ENCODE results near the gene EGFR. TPM values are rescaled to one million over a fixed set of nuclear protein-coding genes. Genes with fewer than 3 reads are reported as not detected.

Gene EGFR
- polyA plus RNA-seq, 1 of the 3 experiments (the other 2 are of a cell fraction) = 37.6 TPM

- WGBS (ENCODE audit: low lambda C conversion rate) = 31% methylated on average over 5 of the region's 6 CpGs
- ChIA-PET POLR2A (no interaction called here), CTCF (interaction anchor here (0.8 to 4.9 kb wide), 5 partner anchors 17 to 354 kb away, joined by 3 to 38 read pairs (median 4); no protein-coding TSS in a partner anchor)
- Histone ChIP-seq H3K4me3 (ENCODE audit: low read depth in 2 of 2, low read length in 1 of 2) (no peak overlapping the region), H3K9me2 (no peaks in the 10 kb centered on the region), H3K4me1 (ENCODE audit: control insufficient read depth in 1 of 2, insufficient read depth in 2 of 2, low read depth in 1 of 2, low read length in 1 of 2) (peaks cover 62 to 64% of the 10 kb centered on the region in 2 experiments), H3K9ac (peak overlapping the region; percentile 33; the same call in 1 of the 2 replicates), H3K36me3 (replicated peaks in 1 of 2; ENCODE audit: control insufficient read depth in 1 of 2, insufficient read depth in 2 of 2, low read length in 1 of 2) (peaks cover 0 to 6% of the 10 kb centered on the region in 2 experiments), H3K9me3 (no peaks in the 10 kb centered on the region), H3K4me2 (peak overlapping the region; percentile 53), H2AFZ (ENCODE audit: low read depth) (no peak overlapping the region), H3K27ac (ENCODE audit: low read depth in 2 of 2, low read length in 1 of 2) (peak overlapping the region; percentile 90 to 100), H3F3A (replicated peaks; ENCODE audit: insufficient read depth) (peaks cover 66% of the 10 kb centered on the region), H4K20me1 (ENCODE audit: insufficient read depth) (no peaks in the 10 kb centered on the region), H3K79me2 (ENCODE audit: insufficient read depth) (peaks cover 75% of the 10 kb centered on the region), H3K27me3 (ENCODE audit: insufficient read depth) (no peaks in the 10 kb centered on the region)
- TF ChIP-seq FOXJ3 (CRISPR knock-in tag; IDR thresholded peaks at IDR 0.05) (no peak), TCF12 (IDR thresholded peaks at IDR 0.05) (peak; percentile 63; the same call in 1 of the 2 replicates), NFIC (IDR thresholded peaks at IDR 0.05; ENCODE audit: borderline replicate concordance) (peak; percentile 74; the same call in 1 of the 2 replicates), PBX3 (IDR thresholded peaks at IDR 0.05) (peak; percentile 33), JUND (IDR thresholded peaks at IDR 0.05) (0 out of 2 replicates have a peak, but pooled peaks have one; percentile 15), POLR2AphosphoS5 (IDR thresholded peaks at IDR 0.05; ENCODE audit: low read depth, low read length) (peak; percentile 5), EP300 (IDR thresholded peaks at IDR 0.05; ENCODE audit: borderline replicate concordance in 1 of 2, low read depth in 1 of 2, low read length in 1 of 2) (peak in 1 of 2 experiments; percentile 62; a peak in 2 of 4 replicates), EZH2phosphoT487 (IDR thresholded peaks at IDR 0.05; ENCODE audit: borderline replicate concordance, low read depth) (no peak), GATA2 (CRISPR knock-in tag; IDR thresholded peaks at IDR 0.05) (no peak), MAX (IDR thresholded peaks at IDR 0.05; ENCODE audit: low read depth) (0 out of 2 replicates have a peak, but pooled peaks have one; percentile 27)
- peak; percentile 41 for DNase-seq
These were observed 108.8 kb downstream of the EGFR start for GRCh38 chr7:55127622-55128081.

- peaks cover 71 to 73% of the 10 kb centered on the region in 2 experiments for H3K4me1 ChIP-seq (ENCODE audit: control insufficient read depth in 1 of 2, insufficient read depth in 2 of 2, low read depth in 1 of 2, low read length in 1 of 2)
- 45% methylated on average over 6 of the region's 6 CpGs for WGBS (ENCODE audit: low lambda C conversion rate)
- TF ChIP-seq SMC3 (IDR thresholded peaks at IDR 0.05; ENCODE audit: low read depth, low read length) (no peak), RXRA (IDR thresholded peaks at IDR 0.05; ENCODE audit: borderline replicate concordance, low read depth) (no peak), REST (IDR thresholded peaks at IDR 0.05; ENCODE audit: low read depth, low read length) (no peak), TEAD4 (IDR thresholded peaks at IDR 0.05; ENCODE audit: borderline replicate concordance, insufficient read depth) (peak; percentile 45; the same call in 1 of the 2 replicates), YY1 (IDR thresholded peaks at IDR 0.05; ENCODE audit: low read depth) (0 out of 2 replicates have a peak, but pooled peaks have one; percentile 29), JUND (IDR thresholded peaks at IDR 0.05) (peak; percentile 79), PBX3 (IDR thresholded peaks at IDR 0.05) (peak; percentile 53; the same call in 1 of the 2 replicates), NFIC (IDR thresholded peaks at IDR 0.05; ENCODE audit: borderline replicate concordance) (peak; percentile 30; the same call in 1 of the 2 replicates), NRF1 (IDR thresholded peaks at IDR 0.05; ENCODE audit: low read depth, low read length) (no peak), CTCF (IDR thresholded peaks at IDR 0.05) (no peak)
These were observed 110.0 kb downstream of the EGFR start for GRCh38 chr7:55128693-55129394.

More at GRCh38 chr7:55128693-55129394, 110.0 kb downstream of the EGFR start:
- Histone ChIP-seq H3K27me3 (ENCODE audit: insufficient read depth) (no peaks in the 10 kb centered on the region), H3F3A (replicated peaks; ENCODE audit: insufficient read depth) (peaks cover 72% of the 10 kb centered on the region), H3K4me3 (ENCODE audit: low read depth in 2 of 2, low read length in 1 of 2) (0 out of 4 replicates have a peak overlapping the region, but pooled peaks of 1 of the 2 experiments have one; percentile 3), H4K20me1 (ENCODE audit: insufficient read depth) (no peaks in the 10 kb centered on the region), H3K36me3 (replicated peaks in 1 of 2; ENCODE audit: control insufficient read depth in 1 of 2, insufficient read depth in 2 of 2, low read length in 1 of 2) (peaks cover 0 to under 1% of the 10 kb centered on the region in 2 experiments), H3K9me3 (no peaks in the 10 kb centered on the region), H3K79me2 (ENCODE audit: insufficient read depth) (peaks cover 63% of the 10 kb centered on the region), H3K27ac (ENCODE audit: low read depth in 2 of 2, low read length in 1 of 2) (peak overlapping the region; percentile 90 to 100), H3K9ac (peak overlapping the region; percentile 33; the same call in 1 of the 2 replicates), H2AFZ (ENCODE audit: low read depth) (no peak overlapping the region), H3K4me2 (peak overlapping the region; percentile 53), H3K9me2 (no peaks in the 10 kb centered on the region)
- DNase-seq = no peak
- ChIA-PET CTCF (interaction anchor here (1.1 to 4.9 kb wide), 9 partner anchors 15 to 355 kb away, joined by 3 to 38 read pairs (median 4); no protein-coding TSS in a partner anchor), POLR2A (no interaction called here)

Measured in SK-N-SH (cell line).